Measurements from ENCODE around the gene OTOP3. TPM values are rescaled to one million over a fixed set of nuclear protein-coding genes. Genes with fewer than 3 reads are reported as not detected.
"Not testable (repeated sequence)": the region's sequence is repeated elsewhere in the genome, so short reads cannot be mapped to it uniquely, and the experiment has no call there.

OTOP3 gene
- polyA plus RNA-seq, 1 experiment = not detected

DNA sequence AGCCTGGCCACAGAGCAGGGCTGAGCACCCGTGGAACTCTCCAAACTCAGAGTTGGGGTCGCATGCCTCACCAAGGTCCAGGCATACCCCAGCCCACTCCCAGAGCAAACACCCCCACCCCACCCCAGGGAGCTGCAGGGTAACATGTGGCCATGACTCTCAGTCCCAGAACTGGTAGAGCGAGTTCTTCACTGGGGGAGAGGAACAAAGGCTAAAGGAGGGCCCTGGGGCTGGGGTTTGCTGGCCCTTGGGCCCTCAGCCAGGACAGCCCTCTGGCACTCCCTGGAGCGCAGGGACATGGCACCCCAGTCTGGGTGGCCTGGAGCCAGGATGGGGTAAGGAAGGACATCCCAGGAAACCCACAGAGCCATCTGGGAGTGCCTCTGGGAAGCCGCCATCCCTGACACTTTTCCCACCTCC lies 32.7 kb downstream of the OTOP3 start:
- DNase-seq (ENCODE audit: low read depth, low spot score) = no peak
- Histone ChIP-seq H3K27me3 (ENCODE audit: control insufficient read depth, insufficient read depth, low read length) (peaks cover 31% of the 10 kb centered on the region), H3K4me3 (ENCODE audit: low read depth, low read length) (no peak overlapping the region), H3K27ac (ENCODE audit: low read depth, low read length) (no peak overlapping the region), H3K9me3 (ENCODE audit: control insufficient read depth, insufficient read depth, low read length) (no peaks in the 10 kb centered on the region; the same call in 1 of the 2 replicates)
- TF ChIP-seq, protein P1, sequence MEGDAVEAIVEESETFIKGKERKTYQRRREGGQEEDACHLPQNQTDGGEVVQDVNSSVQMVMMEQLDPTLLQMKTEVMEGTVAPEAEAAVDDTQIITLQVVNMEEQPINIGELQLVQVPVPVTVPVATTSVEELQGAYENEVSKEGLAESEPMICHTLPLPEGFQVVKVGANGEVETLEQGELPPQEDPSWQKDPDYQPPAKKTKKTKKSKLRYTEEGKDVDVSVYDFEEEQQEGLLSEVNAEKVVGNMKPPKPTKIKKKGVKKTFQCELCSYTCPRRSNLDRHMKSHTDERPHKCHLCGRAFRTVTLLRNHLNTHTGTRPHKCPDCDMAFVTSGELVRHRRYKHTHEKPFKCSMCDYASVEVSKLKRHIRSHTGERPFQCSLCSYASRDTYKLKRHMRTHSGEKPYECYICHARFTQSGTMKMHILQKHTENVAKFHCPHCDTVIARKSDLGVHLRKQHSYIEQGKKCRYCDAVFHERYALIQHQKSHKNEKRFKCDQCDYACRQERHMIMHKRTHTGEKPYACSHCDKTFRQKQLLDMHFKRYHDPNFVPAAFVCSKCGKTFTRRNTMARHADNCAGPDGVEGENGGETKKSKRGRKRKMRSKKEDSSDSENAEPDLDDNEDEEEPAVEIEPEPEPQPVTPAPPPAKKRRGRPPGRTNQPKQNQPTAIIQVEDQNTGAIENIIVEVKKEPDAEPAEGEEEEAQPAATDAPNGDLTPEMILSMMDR (IDR thresholded peaks at IDR 0.05; ENCODE audit: low read depth, low read length) = no peak
- CTCF ChIA-PET = interaction anchor here (0.6 kb wide), 1 partner anchor 234 kb away, joined by 4 read pairs; no protein-coding TSS in a partner anchor
- POLR2A ChIA-PET = interaction anchor here (1.5 kb wide), 1 partner anchor 44 kb away, joined by 7 read pairs; the partner anchor contains the start of gene MRPL58

DNA sequence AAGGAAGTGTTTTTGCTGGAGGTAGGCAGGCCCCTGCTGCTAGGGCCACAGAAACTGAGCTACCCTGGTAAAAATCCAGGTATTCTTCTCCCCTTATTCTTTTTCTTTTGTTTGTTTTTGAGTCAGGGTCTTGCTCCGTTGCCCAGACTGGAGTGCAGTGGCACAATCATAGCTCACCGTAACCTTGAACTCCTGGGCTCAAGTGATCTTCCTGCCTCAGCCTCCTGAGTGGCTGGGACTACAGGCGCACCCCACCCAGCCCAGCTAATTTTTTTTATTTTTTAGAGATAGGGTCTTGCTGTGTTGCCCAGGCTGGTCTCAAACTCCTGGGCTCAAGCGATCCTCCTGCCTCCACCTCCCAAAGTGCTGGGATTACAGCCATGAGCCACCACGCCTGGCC lies 33.8 kb downstream of the OTOP3 start:
- POLR2A ChIA-PET = interaction anchor here (0.6 to 1.5 kb wide), 2 partner anchors 19 to 42 kb away, joined by 3 to 7 read pairs; partner anchors contain the start of gene MRPL58
- DNase-seq (ENCODE audit: low read depth, low spot score) = not testable (repeated sequence)

DNA sequence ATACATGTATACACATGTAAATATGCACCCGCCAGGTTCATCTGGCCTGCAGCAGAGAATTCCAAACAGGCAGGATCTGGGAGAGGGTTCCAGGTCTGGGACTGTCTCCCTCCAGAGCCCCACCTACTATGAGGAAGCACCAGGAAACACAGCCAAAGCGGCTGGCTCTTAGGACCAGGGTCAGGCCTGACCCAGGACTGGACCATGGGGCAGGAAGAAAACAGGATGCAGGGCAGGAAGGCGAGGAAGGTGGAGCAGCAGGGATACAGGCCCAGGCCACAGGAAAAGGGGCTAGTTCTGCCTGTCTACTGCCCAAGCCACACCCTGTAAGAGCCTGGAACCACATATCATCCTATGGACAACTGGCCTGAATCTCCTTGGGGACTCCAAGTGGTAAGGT lies 34.7 kb downstream of the OTOP3 start:
- Histone ChIP-seq H3K27ac (ENCODE audit: low read depth, low read length) (no peak overlapping the region), H3K27me3 (ENCODE audit: control insufficient read depth, insufficient read depth, low read length) (peaks cover 38% of the 10 kb centered on the region), H3K9me3 (ENCODE audit: control insufficient read depth, insufficient read depth, low read length) (no peaks in the 10 kb centered on the region; the same call in 1 of the 2 replicates), H3K4me3 (ENCODE audit: low read depth, low read length) (no peak overlapping the region)
- TF ChIP-seq, protein P1 (IDR thresholded peaks at IDR 0.05; ENCODE audit: low read depth, low read length) = no peak
- ChIA-PET CTCF (interaction anchor here (5.5 kb wide), 1 partner anchor 9 kb away, joined by 62 read pairs; no protein-coding TSS in a partner anchor), POLR2A (interaction anchor here (0.6 kb wide), 1 partner anchor 18 kb away, joined by 3 read pairs; no protein-coding TSS in a partner anchor)
- no peak for DNase-seq (ENCODE audit: low read depth, low spot score)

More for the DNA sequence above, 33.8 kb downstream of the OTOP3 start:
- not testable (repeated sequence) for H3K9me3 ChIP-seq (ENCODE audit: control insufficient read depth, insufficient read depth, low read length); H3K27ac ChIP-seq (ENCODE audit: low read depth, low read length); H3K4me3 ChIP-seq (ENCODE audit: low read depth, low read length)
- H3K27me3 ChIP-seq (ENCODE audit: control insufficient read depth, insufficient read depth, low read length) = peaks cover 33% of the 10 kb centered on the region
- CTCF ChIA-PET = interaction anchor here (0.6 to 5.5 kb wide), 2 partner anchors 8 to 140 kb away, joined by 3 to 62 read pairs; partner anchors contain the start of gene ARMC7

DNA sequence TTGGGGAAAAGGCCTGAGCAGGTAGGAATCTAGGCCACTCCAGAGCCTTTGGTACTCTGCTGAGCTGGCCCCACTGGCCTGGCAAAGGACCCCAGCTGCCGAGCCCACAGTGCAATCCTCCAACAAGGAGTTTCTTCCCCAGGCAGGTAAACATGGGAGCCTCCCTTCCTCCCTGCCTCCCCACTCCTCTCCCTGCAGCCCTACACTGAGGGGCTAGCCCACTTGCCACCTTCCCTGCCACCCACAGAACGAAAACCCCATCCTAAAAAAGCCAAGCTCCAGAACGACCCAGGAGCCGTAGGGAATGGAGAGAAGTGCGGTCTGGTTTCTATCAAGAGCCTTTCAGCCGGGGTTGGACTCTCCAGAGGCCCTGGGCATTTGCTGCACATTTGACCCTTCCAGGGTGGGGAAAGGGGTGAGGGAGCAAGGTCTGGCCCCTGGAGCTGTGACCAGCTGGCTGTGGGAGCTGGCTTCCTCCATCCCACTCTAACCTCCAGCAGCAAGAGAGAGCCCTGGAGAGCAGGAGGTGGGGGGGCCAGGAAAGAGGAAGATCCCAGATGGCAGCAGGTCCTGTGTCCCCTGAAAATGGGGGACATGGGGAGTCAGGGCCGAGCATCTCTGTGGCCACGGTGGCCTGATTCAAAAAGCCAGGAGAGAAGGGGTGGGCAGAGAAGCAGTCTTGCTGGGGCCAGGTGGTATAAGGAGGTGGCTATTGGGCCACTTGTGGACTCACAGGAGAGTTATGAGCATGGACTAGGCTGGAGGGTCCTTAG lies 35.6 kb downstream of the OTOP3 start:
- Histone ChIP-seq H3K27ac (ENCODE audit: low read depth, low read length) (no peak overlapping the region), H3K4me3 (ENCODE audit: low read depth, low read length) (no peak overlapping the region), H3K9me3 (ENCODE audit: control insufficient read depth, insufficient read depth, low read length) (no peaks in the 10 kb centered on the region; the same call in 1 of the 2 replicates), H3K27me3 (ENCODE audit: control insufficient read depth, insufficient read depth, low read length) (peaks cover 38% of the 10 kb centered on the region)
- DNase-seq (ENCODE audit: low read depth, low spot score) = no peak
- POLR2A ChIA-PET = interaction anchor here (1.5 kb wide), 1 partner anchor 41 kb away, joined by 3 read pairs; the partner anchor contains the start of gene MRPL58
- CTCF ChIA-PET = interaction anchor here (0.6 to 5.5 kb wide), 3 partner anchors 10 to 427 kb away, joined by 5 to 62 read pairs (median 8); partner anchors contain the start of gene MRPL58
- TF ChIP-seq, protein P1 (IDR thresholded peaks at IDR 0.05; ENCODE audit: low read depth, low read length) = no peak

DNA sequence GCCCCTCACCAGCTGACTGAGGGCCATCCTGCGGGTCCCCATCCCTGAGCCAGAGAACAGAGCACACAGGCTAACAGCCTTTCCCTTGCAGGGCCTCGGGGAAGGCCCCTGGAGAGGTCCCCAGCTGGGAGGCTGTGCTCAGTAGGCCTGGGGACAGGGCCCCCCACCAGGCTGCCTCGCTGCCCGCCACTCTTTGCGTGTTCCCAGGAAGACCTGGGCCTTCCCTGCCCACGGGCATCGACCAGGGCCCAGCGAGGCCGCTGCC lies 36.1 kb downstream of the OTOP3 start:
- Histone ChIP-seq H3K4me3 (ENCODE audit: low read depth, low read length) (no peak overlapping the region; the same call in 1 of the 2 replicates), H3K27ac (ENCODE audit: low read depth, low read length) (no peak overlapping the region), H3K9me3 (ENCODE audit: control insufficient read depth, insufficient read depth, low read length) (no peaks in the 10 kb centered on the region; the same call in 1 of the 2 replicates), H3K27me3 (ENCODE audit: control insufficient read depth, insufficient read depth, low read length) (peaks cover 38% of the 10 kb centered on the region)
- CTCF ChIA-PET = interaction anchor here (0.6 to 5.5 kb wide), 3 partner anchors 10 to 427 kb away, joined by 5 to 62 read pairs (median 8); partner anchors contain the start of gene MRPL58
- POLR2A ChIA-PET = interaction anchor here (1.5 kb wide), 1 partner anchor 41 kb away, joined by 3 read pairs; the partner anchor contains the start of gene MRPL58
- TF ChIP-seq, protein P1 (IDR thresholded peaks at IDR 0.05; ENCODE audit: low read depth, low read length) = no peak
- DNase-seq (ENCODE audit: low read depth, low spot score) = no peak
